ENCODE measurements around the gene ANO2. TPM values are rescaled to one million over a fixed set of nuclear protein-coding genes. Genes with fewer than 3 reads are reported as not detected.
"Not testable (repeated sequence)": the region's sequence is repeated elsewhere in the genome, so short reads cannot be mapped to it uniquely, and the experiment has no call there.

The ANO2 gene
- total RNA-seq, 2 experiments from 2014 or later = not detected

GRCh38 chr12:5708371-5708770 is 236.7 kb downstream of the ANO2 start:
- POLR2A ChIA-PET = no interaction called here
- CTCF ChIA-PET = no interaction called here

GRCh38 chr12:5706247-5706646 is 238.8 kb downstream of the ANO2 start:
- ChIA-PET CTCF (no interaction called here), POLR2A (no interaction called here)

GRCh38 chr12:5705791-5706190 is 239.3 kb downstream of the ANO2 start:
- ChIA-PET CTCF (no interaction called here), POLR2A (no interaction called here)

GRCh38 chr12:5694759-5695409 is 250.2 kb downstream of the ANO2 start:
- CTCF ChIA-PET = no interaction called here
- POLR2A ChIA-PET = no interaction called here

GRCh38 chr12:5692850-5693249 is 252.2 kb downstream of the ANO2 start:
- CTCF ChIA-PET = no interaction called here
- POLR2A ChIA-PET = no interaction called here

GRCh38 chr12:5691943-5692342 is 253.1 kb downstream of the ANO2 start:
- ChIA-PET CTCF (no interaction called here), POLR2A (no interaction called here)

DNA sequence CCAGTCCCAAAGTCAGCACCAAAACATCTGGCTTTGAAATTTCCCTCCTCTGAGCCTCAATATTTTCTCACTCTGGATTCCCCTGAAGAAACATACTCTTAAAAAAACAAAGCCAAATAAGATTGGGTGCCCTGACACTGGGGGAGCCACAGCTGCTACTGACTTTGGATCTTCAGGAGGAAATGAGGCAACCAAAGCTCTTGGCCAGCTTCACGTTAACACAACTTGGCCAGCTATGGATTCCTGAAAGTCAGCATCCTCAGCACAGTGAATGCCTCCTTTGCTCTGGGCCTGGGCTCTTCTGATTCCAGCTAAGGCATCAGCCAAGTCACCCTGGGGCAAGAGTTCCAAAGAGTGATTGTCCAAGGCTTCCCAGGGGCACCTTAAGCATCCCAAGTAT is 254.8 kb downstream of the ANO2 start:
- CTCF ChIA-PET = no interaction called here
- POLR2A ChIA-PET = no interaction called here

- CTCF ChIA-PET = no interaction called here
- POLR2A ChIA-PET = no interaction called here
These were observed 255.3 kb downstream of the ANO2 start for GRCh38 chr12:5689773-5690172.

GRCh38 chr12:5688226-5688625 is 256.8 kb downstream of the ANO2 start:
- POLR2A ChIA-PET = no interaction called here
- CTCF ChIA-PET = no interaction called here

- ChIA-PET POLR2A (no interaction called here), CTCF (no interaction called here)
These were observed 259.1 kb downstream of the ANO2 start for GRCh38 chr12:5685935-5686334.

GRCh38 chr12:5684989-5685388 is 260.1 kb downstream of the ANO2 start:
- ChIA-PET CTCF (no interaction called here), POLR2A (no interaction called here)

GRCh38 chr12:5682581-5682980 is 262.5 kb downstream of the ANO2 start:
- CTCF ChIA-PET = no interaction called here
- POLR2A ChIA-PET = no interaction called here

GRCh38 chr12:5678176-5678575 is 266.9 kb downstream of the ANO2 start:
- CTCF ChIA-PET = no interaction called here

DNA sequence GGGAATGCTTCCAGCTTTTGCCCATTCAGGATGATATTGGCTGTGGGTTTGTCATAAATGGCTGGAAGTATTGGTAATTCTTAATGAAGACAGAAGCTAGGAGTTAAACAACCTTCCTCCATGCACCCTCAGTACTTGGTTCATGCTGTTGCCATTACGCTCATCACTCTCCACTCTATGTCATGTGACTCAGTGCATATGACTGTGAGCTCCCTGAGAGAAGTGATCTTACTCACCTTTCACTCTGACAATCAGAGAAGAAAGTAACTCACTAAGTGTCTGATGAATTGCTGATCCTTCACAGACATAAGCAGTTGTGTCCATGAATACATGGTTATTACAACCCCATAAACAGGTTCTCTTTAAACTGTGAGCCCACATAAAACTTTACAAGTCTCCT is 275.4 kb downstream of the ANO2 start:
- CTCF ChIA-PET, POLR2A ChIA-PET: not testable (repeated sequence)

More at GRCh38 chr12:5678176-5678575, 266.9 kb downstream of the ANO2 start:
- POLR2A ChIA-PET = no interaction called here

- POLR2A ChIA-PET = no interaction called here
- CTCF ChIA-PET = no interaction called here
These were observed 279.4 kb downstream of the ANO2 start for GRCh38 chr12:5665615-5666014.

DNA sequence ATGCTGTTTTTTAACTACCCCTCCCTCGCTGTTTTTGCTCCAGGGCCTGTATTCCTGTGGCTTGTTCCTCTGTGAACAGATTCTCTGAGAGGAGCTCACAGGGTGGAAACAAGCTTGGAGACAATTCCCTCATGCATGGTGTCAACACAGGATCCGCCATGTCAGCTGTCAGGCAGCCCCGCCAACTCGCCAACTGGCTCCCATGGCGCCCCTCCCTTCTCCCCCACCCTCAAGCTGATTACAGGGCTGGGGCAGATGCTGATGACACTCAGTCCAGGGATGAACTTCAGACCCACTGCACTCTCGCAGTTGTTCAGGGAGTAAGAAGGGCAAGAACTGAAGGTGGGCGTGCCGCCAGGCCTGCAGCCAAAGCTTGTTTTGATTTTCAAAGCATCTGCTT is 283.2 kb downstream of the ANO2 start:
- ChIA-PET CTCF (no interaction called here), POLR2A (no interaction called here)

DNA sequence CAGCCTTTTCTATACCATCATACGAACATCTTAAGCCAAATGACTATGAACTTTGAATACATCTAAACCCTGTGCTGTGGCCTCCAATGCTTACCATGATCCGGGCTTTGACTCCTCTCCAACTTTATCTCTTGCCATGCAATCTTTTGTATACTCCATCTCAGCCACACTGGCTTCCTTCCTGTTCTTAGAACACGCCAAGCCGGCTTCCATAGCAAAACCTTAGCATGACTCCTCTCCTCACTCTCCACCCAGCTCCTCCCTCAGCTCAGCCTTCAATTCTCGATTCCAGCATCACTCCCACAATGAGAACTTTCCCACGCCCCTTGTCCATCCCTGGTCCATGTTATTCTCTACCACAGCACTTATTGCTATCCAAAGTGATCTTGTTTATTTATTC is 284.8 kb downstream of the ANO2 start:
- ChIA-PET CTCF (no interaction called here), POLR2A (no interaction called here)

GRCh38 chr12:5658339-5658941 is 286.6 kb downstream of the ANO2 start:
- CTCF ChIA-PET, POLR2A ChIA-PET: not testable (repeated sequence)

DNA sequence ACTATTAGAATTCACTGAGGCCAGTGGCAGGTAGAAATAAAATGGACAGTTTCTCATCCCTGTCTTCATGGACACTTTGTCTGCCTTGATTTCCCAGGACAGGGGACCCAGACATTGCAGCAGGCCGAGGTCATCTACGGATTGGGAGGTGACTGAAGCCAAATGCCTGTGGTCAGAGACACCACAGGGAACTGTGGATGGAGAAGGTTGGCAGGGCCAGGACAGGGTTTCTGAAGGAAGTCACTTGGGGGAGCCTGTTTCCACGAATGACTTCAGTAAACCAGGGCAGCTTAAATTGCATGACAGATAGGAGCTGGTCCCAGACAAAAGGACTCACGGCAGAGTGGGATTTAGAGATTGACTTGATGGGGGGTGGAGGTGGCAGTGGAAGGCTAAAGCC is 288.2 kb downstream of the ANO2 start:
- ChIA-PET POLR2A (no interaction called here), CTCF (no interaction called here)

DNA sequence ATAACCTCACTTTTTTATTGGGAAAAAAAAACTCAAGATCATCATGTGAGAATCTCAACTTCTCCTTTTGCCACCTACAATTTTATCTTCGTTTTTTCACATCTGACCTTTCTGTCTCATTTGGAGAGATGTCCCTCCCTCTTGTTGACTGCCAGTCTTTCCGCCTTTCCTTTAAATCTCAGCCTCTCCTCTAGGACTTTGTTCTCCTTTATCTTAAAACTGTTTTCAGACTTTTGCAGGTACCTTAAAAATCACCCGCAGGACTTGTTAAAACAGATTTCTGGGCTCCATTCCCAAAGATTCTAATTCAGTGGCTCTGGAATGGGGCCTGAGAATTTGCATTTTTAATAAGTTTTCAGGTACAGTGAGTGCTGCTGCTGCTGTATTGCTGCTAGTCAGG is 289.9 kb downstream of the ANO2 start:
- ChIA-PET CTCF (no interaction called here), POLR2A (no interaction called here)

GRCh38 chr12:5654019-5654418 is 291.0 kb downstream of the ANO2 start:
- ChIA-PET CTCF (no interaction called here), POLR2A (no interaction called here)

DNA sequence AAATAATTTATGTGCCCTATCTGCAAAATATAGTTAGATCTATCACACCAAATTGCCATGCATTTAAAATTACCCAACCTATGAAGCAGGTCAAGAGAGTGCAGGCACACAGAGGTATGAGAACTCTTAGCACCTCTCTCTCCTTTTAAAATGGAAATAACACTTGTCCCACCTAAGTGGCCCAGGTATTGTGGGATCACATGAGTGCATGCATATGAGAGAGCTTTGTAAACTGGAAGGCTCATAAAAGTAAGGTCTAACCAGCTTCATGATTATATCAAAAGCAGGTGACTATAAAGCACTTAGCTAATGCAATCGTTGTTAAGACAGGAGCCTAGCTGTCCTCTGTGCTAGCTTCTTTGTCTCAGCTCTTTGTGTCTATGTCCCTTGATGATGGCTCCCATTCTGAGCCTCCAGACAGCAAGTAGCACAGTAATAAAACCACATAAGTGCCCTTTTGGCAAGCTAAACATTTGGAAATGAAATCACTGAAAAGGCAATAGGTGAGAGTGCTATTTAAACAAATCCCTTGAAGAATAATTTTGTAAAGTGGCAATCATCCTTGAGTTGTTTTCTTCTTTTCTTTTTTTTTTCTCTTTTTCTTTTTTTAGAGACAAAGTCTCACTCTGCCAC is 294.1 kb downstream of the ANO2 start:
- CTCF ChIA-PET = no interaction called here
- POLR2A ChIA-PET = no interaction called here
